Measurements from ENCODE around the gene OBSCN.

The OBSCN gene

DNA sequence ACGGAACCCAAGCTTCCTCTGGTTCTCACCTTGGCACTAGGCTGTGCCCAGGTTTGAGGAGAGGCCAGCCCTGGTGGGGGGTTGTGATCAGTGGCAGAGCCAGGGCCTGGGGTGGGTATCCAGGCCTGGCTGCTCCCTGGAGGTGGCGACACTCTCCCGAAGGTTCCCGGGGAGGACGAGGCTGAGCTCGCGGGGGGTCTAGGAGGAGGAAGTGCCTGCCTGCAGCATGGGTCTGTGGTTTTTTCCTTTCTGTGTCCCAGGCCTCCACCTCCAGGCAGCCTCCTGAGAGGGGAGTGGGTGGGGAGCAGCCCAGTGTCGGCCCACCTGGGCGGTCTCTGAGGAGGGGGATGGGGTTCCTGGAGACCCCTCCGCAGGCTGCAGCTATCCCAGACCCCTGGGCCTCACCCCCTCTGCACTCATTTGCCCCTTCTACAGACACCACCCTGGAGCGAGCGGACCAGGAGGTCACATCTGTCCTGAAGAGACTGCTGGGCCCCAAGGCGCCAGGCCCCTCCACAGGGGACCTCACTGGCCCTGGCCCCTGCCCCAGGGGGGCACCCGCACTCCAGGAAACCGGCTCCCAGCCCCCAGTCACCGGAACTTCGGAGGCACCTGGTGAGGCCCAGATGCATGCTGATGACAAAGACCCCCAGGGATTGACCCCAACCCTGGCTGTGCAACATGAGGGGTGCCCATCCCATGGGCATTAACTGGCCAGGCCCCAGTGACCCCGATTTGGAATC, 154.5 kb downstream of the OBSCN start:
- DNase-seq, result no peak

DNA sequence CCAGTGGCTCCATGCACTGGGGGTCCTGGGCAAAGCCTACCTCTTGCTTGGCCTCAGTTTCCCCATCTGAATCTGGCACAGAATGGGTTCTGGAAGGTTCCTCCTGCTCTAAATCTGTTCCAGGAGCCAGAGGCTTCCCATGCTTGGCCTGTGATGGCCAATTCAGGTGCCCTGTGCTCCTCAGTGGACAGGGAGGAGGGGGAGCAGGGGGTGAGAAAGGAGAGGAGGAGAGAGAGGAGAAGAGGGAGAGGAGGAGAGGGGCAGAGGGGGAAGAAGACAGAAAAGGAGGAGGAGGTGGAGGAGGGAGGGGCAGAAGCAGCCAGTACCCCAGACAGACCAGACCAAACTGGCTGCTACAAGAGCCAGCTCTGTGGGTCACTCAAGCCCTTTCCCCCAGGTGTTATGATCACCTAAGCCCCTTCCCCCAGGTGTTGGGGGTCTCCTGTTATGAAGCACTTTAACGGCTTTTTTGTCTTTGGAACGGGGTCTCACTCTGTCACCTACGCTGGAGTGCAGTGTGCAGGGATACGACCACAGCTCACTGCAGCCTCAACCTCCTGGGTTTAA, 155.1 kb downstream of the OBSCN start:
- DNase-seq, result no peak

DNA sequence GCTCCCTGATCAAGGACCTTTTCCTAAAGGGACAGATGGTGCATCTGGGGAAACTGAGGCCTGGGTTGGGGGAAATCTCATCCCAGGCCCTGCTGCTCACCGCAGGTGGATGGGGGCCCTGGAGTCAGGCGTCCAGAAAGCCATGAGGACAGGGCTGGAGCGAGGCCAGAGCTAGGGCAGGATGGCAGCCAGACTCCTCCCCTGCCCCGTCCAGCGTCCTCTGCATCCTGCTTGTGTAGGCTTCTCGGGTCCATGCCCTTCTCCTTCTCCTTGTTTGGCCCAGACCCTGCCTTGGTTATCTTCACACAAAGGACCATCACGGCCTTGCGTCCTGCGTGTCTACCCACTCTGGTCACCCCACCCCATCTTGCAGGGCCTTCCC, 155.8 kb downstream of the OBSCN start:
- DNase-seq, result peak; percentile 22

DNA sequence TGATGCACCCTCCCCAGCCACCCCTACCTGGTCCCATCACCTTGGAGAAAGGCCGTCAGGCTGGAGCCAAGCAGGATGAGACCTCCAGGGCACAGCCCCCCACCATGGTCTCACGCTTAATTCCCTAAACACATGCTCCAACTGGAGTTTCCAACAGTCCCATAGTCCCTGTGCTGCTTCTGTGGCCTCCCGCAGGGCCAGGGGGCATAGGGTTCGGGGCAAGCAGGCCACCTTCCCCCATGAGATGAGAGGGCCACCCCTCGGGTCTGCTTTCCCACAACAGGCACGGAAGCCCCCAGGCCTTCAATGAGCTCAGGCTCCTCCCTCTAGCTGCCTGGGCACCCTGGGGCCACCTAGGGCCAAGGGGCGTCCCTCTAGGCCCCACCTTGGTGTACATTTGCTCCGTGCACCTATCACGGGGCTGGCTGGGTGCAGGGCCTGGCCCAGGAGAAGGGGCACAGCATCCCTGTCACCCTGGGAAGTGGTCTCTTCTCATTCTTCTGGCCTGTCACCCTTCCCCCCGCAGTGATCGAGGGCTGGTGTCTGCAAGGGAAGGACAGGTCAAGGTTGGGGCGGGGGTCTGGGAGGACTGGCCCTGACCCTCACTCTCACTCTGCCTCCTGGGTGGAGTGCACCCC, 156.3 kb downstream of the OBSCN start:
- DNase-seq, result no peak

DNA sequence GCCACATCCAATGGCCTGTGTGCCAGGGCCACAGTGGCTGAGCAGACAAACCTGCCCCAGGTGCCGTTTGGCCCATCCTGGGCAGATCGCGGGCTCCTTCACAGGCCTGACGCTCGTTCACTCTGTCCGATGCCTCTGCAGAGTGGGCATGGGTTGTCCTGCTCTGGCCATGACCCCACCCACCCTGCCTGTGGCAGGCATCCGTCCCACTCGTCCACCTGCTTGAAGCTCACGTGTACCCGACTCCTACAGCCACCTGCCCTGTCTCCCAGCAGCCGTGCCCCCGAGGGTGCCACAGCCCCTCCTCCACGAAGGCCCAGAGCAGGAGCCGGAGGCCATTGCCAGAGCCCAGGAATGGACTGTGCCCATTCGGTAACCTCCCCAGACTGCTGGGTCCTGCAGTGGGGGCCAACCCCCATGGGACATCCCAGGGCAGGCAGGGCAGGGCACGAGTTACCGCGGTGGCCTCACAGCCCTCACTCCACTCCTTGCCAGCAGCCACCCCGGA, 156.9 kb downstream of the OBSCN start:
- DNase-seq, result no peak

DNA sequence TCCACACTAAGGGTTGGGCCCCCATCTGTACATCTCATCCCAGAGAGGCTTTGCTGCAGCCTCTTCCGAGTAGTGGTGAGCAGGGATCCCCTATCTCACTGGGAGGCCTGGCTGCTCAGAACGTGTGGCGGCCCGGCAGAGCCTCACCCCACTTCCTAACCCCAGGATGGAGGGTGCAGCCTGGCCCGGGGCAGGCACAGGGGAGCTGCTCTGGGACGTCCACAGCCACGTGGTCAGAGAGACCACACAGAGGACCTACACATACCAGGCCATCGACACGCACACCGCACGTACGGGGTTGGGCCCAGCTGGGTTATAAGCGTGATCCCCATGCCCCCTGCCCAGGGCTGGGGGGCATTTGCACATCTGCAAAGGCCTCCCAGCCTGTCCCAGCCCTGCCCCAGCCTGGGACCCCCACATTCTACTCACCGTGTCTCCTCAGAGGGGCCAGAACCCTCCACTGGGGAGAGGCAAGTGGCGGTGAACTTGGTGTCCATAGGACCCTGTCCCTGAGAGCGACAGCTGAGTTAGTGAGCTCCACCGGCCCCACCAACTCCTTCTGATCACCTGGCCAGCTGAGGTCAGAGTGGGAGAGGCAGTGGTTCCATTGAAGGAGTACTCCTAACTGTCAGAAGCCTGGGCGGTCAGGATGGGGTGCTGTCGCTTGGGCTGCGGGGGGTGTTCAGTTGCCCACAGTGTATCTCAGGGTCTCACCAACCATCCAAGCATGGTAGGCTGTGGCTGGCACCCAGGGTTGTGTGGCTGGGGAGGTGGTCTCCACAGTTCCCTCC, 157.6 kb downstream of the OBSCN start:
- no peak for DNase-seq

DNA sequence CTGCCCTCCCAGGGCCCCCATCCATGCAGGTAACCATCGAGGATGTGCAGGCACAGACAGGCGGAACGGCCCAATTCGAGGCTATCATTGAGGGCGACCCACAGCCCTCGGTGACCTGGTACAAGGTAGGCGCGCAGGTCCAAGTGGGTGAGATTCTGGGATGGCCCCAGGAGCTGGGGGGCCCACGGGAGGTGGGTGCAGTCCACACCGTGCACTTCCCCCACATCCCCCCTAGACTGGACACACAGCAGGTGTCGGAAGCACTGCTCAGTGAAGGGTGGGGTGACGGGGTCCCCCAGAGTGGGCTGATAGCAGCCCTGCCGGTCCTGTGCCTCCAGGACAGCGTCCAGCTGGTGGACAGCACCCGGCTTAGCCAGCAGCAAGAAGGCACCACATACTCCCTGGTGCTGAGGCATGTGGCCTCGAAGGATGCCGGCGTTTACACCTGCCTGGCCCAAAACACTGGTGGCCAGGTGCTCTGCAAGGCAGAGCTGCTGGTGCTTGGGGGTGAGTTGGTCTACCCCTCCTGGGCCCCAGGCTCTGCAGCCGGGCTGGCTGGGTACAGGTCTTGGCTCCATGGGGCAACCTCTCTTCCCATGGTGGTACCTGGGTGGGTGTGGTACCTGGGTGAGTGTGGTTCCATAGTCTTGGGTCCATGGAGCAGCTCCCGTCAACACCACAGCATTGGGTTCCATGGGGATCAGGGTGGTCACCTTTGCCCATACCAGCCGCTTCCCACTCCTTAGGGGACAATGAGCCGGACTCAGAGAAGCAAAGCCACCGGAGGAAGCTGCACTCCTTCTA, 158.4 kb downstream of the OBSCN start:
- DNase-seq, result no peak

DNA sequence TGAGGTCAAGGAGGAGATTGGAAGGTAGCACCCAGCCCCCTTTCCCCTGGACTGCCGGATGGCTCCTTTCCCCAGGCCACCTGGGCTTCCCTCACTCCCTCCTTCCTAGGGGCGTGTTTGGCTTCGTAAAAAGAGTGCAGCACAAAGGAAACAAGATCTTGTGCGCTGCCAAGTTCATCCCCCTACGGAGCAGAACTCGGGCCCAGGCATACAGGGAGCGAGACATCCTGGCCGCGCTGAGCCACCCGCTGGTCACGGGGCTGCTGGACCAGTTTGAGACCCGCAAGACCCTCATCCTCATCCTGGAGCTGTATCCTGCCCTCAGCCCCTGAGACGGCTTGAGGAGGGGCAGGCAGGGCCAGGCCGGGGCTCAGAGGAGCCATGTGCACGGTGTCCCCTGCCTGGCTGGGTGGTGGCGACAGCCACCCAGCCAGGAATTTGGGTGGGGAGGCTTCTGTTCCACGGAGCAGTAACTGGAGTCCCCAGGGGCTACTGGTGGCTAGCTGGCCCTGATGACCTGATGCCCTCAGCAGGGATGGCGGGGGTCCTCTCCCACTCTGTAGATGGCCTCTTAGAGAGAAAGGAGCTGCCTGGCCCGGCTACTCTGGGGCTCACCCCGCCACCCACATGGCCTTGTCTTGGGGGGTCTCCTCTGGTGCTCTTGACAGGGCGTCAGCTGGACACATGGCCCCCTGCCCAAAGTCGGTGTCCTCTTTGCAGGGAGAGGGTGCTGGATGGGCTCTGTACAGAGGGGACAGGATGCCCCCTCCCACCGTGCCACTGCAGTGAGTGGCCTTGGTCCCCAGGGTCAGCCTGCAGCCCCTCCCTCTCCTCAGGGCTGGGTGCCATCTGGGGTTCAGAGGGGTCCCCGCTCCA, 159.3 kb downstream of the OBSCN start:
- DNase-seq, result no peak

DNA sequence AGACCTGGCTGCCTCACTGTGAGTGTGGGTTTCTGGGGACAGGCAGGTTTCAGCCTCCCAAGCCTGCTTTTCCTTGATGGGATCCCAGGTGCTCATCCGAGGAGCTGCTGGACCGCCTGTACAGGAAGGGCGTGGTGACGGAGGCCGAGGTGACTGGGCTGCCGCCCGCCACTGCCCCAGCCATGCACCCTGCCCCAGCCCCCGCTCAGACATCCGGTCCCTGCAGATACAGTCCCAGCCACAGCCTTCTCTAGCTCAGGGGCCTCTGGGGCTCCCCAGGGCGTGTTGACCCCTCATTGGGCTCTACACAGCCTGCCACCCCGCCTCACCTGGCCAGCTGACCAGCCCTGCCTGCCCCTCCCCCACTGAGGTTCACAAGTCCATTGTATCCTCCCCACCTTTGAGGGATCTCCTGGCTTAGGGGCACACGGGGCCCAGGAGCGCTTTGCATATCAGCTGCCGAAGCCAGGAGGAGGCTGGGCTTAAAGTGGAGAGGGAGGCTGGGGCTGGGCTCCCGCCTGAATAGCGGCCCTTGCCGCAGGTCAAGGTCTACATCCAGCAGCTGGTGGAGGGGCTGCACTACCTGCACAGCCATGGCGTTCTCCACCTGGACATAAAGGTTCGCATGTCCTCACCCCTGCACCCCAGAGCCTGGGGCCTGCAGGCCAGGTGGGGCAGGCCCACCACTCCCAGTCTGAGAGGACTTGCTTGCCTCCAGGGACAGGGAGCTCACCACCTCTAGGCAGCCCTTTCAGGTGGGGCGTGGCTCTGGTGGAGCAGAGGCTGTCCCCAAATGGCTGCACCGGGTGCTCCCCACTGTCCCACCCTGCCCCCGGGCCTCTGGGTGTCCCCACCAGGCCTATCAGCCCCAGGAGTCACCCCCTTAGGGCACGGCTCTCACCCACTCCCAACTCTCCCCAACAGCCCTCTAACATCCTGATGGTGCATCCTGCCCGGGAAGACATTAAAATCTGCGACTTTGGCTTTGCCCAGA, 160.3 kb downstream of the OBSCN start:
- peak; percentile 92 for DNase-seq

DNA sequence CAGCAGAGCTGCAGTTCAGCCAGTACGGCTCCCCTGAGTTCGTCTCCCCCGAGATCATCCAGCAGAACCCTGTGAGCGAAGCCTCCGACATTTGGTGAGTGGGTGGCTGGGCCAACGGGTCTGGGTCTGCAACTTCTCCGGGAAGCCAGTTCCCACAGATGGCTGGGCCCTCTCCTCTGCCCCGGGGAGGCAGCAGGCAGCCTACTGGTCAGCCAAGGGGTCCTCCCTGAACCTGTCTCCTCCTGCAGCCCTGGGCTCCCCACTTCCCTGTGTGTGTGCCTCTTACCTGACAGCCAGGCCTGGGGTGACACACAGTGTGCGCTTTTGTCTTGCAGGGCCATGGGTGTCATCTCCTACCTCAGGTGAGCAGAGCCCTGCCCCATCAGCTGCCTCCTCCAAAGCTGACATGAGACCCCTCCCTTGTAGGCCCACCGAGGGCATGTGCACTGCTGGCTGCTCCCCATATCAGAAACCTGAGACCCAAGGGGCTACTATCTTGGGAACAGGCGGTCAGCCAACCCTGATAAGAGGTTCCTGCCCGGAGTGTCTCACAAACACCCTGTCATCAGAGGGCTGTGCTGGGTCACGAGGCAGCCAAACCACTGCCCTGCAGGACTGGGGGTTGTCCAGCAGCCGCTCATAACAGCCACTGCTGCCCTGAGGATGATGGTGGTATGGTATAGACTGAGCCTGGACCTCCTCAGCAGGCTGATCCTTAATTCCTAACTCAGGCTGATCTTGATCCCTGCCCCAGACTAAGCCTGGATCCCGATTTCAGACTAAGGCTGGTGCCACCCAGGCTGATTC, 161.2 kb downstream of the OBSCN start:
- DNase-seq, result no peak

DNA sequence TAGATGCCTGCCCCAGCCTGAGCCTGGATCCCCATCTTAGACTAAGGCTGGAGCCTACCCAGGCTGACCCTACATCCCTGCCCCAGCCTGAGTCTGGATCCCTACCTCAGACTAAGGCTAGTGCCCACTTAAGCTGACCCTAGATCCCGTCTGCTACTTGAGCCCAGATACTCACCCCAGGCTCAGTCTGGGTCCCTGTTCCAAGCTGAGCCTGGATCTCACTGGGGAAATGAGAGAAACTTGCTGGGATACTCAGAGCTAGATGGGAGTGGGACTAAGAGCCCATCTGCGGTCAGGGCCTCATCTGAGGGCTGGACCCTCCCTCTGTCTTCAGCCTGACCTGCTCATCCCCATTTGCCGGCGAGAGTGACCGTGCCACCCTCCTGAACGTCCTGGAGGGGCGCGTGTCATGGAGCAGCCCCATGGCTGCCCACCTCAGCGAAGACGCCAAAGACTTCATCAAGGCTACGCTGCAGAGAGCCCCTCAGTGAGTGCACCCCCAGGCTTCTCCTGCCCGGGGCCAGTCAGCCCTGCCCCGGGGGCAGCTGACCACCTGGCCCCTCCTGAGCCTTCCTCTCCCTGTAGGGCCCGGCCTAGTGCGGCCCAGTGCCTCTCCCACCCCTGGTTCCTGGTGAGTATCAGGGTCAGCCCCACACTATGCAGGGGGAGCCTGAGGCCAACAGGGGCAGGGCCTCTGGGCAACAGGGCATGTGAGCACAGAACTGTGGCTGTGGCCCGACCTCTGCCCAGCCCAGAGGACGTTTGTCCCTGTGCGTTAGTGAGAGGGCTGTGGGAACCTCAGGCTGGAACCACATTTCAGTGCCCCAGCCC, 162.0 kb downstream of the OBSCN start:
- no peak for DNase-seq

DNA sequence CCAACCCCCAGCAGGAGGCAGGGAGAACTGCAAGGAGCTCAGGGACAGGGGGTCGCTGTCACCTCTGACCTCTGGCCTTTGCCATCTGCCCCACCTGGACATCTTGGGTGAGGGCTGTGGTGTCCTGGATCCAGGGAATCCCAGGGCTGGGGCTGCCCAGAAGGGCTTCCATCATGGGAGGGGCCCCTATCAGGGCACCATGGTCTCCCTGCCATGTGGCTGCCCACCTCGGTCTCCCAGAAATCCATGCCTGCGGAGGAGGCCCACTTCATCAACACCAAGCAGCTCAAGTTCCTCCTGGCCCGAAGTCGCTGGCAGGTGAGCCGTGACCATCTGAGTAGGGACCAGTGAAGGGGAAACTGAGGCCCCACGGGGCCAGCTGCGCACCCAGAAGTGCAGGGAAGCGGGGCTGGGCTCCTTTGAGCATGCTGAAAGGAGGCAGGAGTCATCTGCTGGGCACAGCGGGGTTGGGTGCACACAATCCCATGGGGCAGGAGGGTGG, 162.6 kb downstream of the OBSCN start:
- DNase-seq, result no peak

DNA sequence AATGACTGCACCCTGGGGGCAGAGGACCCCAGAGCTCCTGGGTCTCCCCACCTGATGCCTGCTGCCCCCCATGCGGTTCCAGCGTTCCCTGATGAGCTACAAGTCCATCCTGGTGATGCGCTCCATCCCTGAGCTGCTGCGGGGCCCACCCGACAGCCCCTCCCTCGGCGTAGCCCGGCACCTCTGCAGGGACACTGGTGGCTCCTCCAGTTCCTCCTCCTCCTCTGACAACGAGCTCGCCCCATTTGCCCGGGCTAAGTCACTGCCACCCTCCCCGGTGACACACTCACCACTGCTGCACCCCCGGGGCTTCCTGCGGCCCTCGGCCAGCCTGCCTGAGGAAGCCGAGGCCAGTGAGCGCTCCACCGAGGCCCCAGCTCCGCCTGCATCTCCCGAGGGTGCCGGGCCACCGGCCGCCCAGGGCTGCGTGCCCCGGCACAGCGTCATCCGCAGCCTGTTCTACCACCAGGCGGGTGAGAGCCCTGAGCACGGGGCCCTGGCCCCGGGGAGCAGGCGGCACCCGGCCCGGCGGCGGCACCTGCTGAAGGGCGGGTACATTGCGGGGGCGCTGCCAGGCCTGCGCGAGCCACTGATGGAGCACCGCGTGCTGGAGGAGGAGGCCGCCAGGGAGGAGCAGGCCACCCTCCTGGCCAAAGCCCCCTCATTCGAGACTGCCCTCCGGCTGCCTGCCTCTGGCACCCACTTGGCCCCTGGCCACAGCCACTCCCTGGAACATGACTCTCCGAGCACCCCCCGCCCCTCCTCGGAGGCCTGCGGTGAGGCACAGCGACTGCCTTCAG, 163.3 kb downstream of the OBSCN start:
- DNase-seq, result peak; percentile 86

DNA sequence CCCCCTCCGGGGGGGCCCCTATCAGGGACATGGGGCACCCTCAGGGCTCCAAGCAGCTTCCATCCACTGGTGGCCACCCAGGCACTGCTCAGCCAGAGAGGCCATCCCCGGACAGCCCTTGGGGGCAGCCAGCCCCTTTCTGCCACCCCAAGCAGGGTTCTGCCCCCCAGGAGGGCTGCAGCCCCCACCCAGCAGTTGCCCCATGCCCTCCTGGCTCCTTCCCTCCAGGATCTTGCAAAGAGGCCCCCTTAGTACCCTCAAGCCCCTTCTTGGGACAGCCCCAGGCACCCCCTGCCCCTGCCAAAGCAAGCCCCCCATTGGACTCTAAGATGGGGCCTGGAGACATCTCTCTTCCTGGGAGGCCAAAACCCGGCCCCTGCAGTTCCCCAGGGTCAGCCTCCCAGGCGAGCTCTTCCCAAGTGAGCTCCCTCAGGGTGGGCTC, 163.9 kb downstream of the OBSCN start:
- no peak for DNase-seq

DNA sequence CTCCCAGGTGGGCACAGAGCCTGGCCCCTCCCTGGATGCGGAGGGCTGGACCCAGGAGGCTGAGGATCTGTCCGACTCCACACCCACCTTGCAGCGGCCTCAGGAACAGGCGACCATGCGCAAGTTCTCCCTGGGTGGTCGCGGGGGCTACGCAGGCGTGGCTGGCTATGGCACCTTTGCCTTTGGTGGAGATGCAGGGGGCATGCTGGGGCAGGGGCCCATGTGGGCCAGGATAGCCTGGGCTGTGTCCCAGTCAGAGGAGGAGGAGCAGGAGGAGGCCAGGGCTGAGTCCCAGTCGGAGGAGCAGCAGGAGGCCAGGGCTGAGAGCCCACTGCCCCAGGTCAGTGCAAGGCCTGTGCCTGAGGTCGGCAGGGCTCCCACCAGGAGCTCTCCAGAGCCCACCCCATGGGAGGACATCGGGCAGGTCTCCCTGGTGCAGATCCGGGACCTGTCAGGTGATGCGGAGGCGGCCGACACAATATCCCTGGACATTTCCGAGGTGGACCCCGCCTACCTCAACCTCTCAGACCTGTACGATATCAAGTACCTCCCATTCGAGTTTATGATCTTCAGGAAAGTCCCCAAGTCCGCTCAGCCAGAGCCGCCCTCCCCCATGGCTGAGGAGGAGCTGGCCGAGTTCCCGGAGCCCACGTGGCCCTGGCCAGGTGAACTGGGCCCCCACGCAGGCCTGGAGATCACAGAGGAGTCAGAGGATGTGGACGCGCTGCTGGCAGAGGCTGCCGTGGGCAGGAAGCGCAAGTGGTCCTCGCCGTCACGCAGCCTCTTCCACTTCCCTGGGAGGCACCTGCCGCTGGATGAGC, 164.5 kb downstream of the OBSCN start:
- peak; percentile 83 for DNase-seq

DNA sequence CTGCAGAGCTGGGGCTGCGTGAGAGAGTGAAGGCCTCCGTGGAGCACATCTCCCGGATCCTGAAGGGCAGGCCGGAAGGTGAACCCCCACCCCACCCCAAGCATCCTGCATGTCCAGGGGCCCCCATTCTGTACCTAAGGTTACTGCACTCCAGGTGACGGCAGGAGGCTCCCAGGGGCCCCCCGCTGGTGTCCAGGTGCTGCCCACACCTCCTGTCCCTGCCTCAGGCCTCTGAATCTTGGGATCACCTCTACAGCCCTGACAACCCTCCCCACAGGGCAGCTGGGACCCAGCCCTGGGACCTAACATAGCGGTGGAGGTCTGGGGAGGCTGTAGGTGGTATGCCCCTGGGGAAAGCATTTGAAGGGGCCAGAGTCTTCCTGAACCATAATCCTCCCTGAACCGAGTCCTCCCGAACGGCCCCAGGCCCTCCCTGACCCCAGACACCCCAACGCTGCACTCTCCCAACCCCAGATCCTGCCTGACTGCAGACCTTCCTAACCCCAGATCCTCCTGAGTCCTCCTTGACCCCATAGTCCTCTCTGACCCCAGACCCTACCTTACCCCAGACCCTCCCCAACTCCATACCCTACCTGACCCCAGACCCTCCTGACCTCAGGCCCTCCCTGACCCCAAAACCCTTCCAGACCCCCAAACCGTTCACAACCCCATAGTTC, 165.3 kb downstream of the OBSCN start:
- DNase-seq, result no peak
